GM23248 (cell line): ENCODE measurements around the gene AK2. TPM values are rescaled to one million over a fixed set of nuclear protein-coding genes. Genes with fewer than 3 reads are reported as not detected.

Source experiments
- DNase-seq: peaks from one replicate; pipeline ENCODE4 v3.0.0-alpha.2; 2015
- H2AFZ ChIP-seq: fragments of 200-600 bp; sonication (generic); 2 replicates; pipeline ENCODE4 v1.6.1; 2016; ENCODE audit warnings: antibody characterized with exemption
- H3F3A ChIP-seq: fragments of 200-600 bp; sonication (generic); 2 replicates; pipeline ENCODE4 v1.6.1; 2016; ENCODE audit warnings: mild to moderate bottlenecking, antibody characterized with exemption, mixed run types; ENCODE audit not compliant: insufficient read depth
- H3K27ac ChIP-seq: fragments of 200-600 bp; sonication (generic); 2 replicates; pipeline ENCODE4 v1.5.1; 2016; ENCODE audit warnings: mild to moderate bottlenecking
- H3K27me3 ChIP-seq: fragments of 200-600 bp; sonication (generic); replicated peaks from 2 replicates; pipeline ENCODE4 v1.6.1; 2016; ENCODE audit warnings: mild to moderate bottlenecking; ENCODE audit not compliant: insufficient read depth
- H3K36me3 ChIP-seq: fragments of 200-600 bp; sonication (generic); 2 replicates; pipeline ENCODE4 v1.6.1; 2016; ENCODE audit warnings: low read depth, mild to moderate bottlenecking
- H3K4me1 ChIP-seq: fragments of 200-600 bp; sonication (generic); 2 replicates; pipeline ENCODE4 v1.6.1; 2016; ENCODE audit warnings: mild to moderate bottlenecking; ENCODE audit not compliant: insufficient read depth
- H3K4me2 ChIP-seq: fragments of 200-600 bp; sonication (generic); one replicate; pipeline ENCODE4 v1.6.1; 2016; ENCODE audit warnings: mild to moderate bottlenecking; ENCODE audit not compliant: unreplicated experiment
- H3K4me3 ChIP-seq: fragments of 200-600 bp; sonication (generic); 2 replicates; pipeline ENCODE4 v1.5.1; 2016; ENCODE audit warnings: mild to moderate bottlenecking
- H3K79me2 ChIP-seq: fragments of 200-600 bp; sonication (generic); 2 replicates; pipeline ENCODE4 v1.6.1; 2016; ENCODE audit warnings: mild to moderate bottlenecking; ENCODE audit not compliant: insufficient read depth
- H3K9ac ChIP-seq: fragments of 200-600 bp; sonication (generic); 2 replicates; pipeline ENCODE4 v1.6.1; 2016; ENCODE audit warnings: mild to moderate bottlenecking
- H3K9me2 ChIP-seq: fragments of 200-600 bp; sonication (generic); 2 replicates; pipeline ENCODE4 v1.6.1; 2016; ENCODE audit warnings: mixed run types, mild to moderate bottlenecking, moderate library complexity; ENCODE audit not compliant: insufficient read depth
- H3K9me3 ChIP-seq: fragments of 200-600 bp; sonication (generic); one replicate; pipeline ENCODE4 v1.6.1; 2017; ENCODE audit warnings: low read depth
- H4K20me1 ChIP-seq: fragments of 200-600 bp; sonication (generic); 2 replicates; pipeline ENCODE4 v1.6.0; 2016; ENCODE audit not compliant: insufficient read depth
- EZH2 ChIP-seq: fragments of 200-600 bp; sonication (generic); IDR thresholded peaks from 2 replicates; pipeline ENCODE4 v1.6.1; 2018; ENCODE audit warnings: antibody characterized with exemption, mild to moderate bottlenecking; ENCODE audit not compliant: insufficient read depth, poor library complexity, severe bottlenecking
- EZH2phosphoT487 ChIP-seq: fragments of 200-600 bp; sonication (generic); IDR thresholded peaks from 2 replicates; pipeline ENCODE4 v1.6.1; 2018; ENCODE audit warnings: antibody characterized with exemption, moderate library complexity, mild to moderate bottlenecking, low read depth; ENCODE audit not compliant: insufficient read depth
- whole genome bisulfite sequencing, 2 experiments: methylation state at CpG; one replicate each; pipeline ENCODE4 v1.1.6; 2015 to 2017; ENCODE audit warnings: low lambda C conversion rate in 2 of 2, low coverage in 1 of 2; ENCODE audit errors: missing lambda C conversion rate in 2 of 2; 5-methylcytosine and 5-hydroxymethylcytosine counted together
- in situ Hi-C: fragments of 300-500 bp; cut with MboI; formaldehyde crosslinking; loops from 2 replicates; pipeline ENCODE4 v1.15.0; 2020
- polyA plus RNA-seq: library from polyadenylated mRNA; unstranded; fragments of >200 nt; fragmentation: Nextera tagmentation; extraction: Ambion mirVana; gene quantifications from 2 replicates; pipeline ENCODE4 v1.2.1, GENCODE V29; 2016
- total RNA-seq: library from RNA; depleted of rRNA; stranded (reverse); fragments of >200 nt; shearing (Covaris generic); gene quantifications from 2 replicates; pipeline ENCODE4 v1.2.3, GENCODE V29; 2014

Gene AK2
- total and polyA plus RNA-seq, 2 experiments from 2014 or later: 134 to 179 TPM

DNA sequence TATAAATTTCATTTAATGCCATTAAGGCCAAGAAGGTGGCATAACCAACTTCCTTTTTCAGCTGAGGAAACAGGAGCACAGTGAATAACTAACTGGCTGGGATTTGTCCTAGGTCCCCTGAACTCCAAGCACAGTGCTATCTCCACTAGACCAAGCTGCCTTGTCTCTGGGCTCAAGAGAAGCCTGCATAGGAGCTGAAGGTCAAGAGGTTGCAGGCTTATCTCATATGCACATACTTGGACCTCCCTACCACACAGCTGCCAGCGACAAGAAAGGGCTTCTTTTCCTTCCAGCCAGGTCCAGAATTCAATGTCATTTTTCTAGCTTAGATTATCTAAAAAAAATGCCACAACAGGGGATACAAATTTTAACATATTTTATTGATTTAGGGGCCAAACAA is 27.1 kb downstream of the AK2 start:
- Histone ChIP-seq H3K4me2 (no peak overlapping the region), H3K27ac (no peak overlapping the region), H3K9ac (no peak overlapping the region), H3F3A (peaks cover 30% of the 10 kb centered on the region), H3K36me3 (peaks cover 23% of the 10 kb centered on the region; the same call in 1 of the 2 replicates), H3K4me1 (peaks cover 23% of the 10 kb centered on the region), H3K9me3 (no peaks in the 10 kb centered on the region), H3K9me2 (no peaks in the 10 kb centered on the region), H2AFZ (no peak overlapping the region), H3K4me3 (no peak overlapping the region), H3K27me3 (no peaks in the 10 kb centered on the region), H4K20me1 (no peaks in the 10 kb centered on the region), H3K79me2 (no peaks in the 10 kb centered on the region)
- in situ Hi-C loops: loop anchor here (5.0 kb wide), 1 partner anchor 72 kb away; no protein-coding TSS in a partner anchor
- TF ChIP-seq EZH2phosphoT487 (no peak), EZH2 (no peak)
- 58 to 64% methylated on average over 1 of the region's 1 CpG for WGBS, 2 experiments
- DNase-seq: no peak

DNA sequence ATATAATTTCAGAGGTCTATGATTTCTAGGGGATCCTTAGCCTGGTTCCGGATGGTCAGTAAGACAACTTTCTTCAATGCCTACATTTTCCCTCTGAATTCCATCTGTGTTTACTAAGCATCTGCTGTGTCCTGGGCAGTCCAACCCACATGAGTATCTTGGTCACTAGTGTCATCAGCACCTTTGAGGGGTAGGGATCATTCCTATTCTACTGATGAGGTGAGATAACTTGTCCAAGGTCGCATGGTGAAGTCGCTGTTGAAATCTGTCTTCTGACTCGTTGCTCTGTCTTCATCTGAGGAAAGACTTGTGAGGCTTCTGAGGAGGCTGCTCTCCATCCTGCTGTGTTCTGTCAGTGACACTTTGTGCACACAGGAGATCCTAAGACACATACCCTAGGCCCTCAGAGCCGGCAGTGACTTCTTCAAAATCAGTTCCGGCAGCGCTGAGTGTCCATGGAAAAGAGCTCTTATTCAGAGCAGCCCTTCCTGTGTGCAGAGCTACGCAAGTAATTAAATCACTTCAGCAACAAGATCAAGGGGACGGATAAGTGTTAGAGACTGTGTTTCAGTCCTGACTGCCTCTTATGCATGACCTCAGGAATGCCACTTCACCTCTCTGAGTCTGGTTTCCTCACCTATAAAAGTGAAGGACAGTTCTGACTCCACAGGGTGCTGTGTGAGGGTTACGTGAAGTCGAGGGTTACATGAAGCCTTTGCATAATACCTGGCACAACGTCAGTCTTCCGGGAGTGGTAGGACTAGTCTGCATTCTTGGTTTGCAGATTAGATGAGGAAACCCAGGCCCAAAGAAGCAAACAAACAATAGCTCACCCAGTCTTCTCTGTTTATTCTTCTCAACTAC is 28.4 kb downstream of the AK2 start:
- Histone ChIP-seq H3F3A (peaks cover 30% of the 10 kb centered on the region), H3K79me2 (no peaks in the 10 kb centered on the region), H4K20me1 (no peaks in the 10 kb centered on the region), H3K9me3 (no peaks in the 10 kb centered on the region), H3K27me3 (no peaks in the 10 kb centered on the region), H2AFZ (no peak overlapping the region), H3K4me1 (peaks cover 29% of the 10 kb centered on the region), H3K9me2 (no peaks in the 10 kb centered on the region), H3K4me2 (no peak overlapping the region), H3K4me3 (no peak overlapping the region), H3K36me3 (peaks cover 13% of the 10 kb centered on the region; the same call in 1 of the 2 replicates), H3K27ac (no peak overlapping the region), H3K9ac (no peak overlapping the region)
- no peak for TF ChIP-seq EZH2
- no peak for TF ChIP-seq EZH2phosphoT487
- DNase-seq: peak; percentile 24
- in situ Hi-C loops: loop anchor here (5.0 kb wide), 1 partner anchor 71 kb away; no protein-coding TSS in a partner anchor
- WGBS, 2 experiments: 76 to 78% methylated on average over 13 of the region's 13 CpGs

DNA sequence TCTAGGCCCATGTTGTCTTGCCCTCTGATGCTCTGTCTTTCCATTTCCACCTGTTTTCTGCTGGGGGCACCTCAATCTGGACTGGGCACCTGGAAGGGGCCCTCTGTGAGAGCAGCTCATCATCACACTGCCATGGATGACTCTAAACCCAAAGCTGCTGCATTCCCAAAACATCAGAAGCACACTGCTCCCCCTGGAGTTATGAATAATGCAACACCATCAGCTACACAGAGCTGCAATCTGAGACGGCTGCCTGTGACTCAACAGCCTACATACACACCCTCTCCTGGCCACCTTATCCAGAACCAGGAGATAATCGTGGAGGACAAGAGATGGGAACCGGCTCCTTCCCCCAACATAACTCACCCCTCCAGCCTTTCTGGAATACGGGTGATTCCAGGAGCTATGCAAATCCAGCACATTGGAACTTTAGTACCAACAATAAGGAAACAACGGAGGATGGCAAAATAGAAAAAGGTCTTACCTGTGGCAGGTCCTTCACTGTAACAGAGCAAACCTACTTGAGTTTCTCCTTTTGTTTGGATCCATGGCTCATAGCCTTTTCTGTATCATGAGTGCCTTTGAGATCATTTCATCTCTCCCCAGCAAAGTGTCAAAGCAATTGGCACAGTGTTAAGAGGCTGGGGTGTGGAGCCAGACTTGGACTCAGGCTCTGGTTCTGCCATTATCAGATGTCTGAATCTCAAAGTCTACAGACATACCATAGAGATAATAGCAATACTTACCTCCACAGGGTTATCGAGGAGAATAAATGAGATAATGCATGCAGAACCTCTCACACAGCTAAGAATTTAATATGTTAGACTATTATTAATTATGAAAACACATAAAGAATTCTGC is 29.3 kb downstream of the AK2 start:
- in situ Hi-C loops: loop anchor here (5.0 kb wide), 1 partner anchor 70 kb away; no protein-coding TSS in a partner anchor
- WGBS, 2 experiments: 35 to 40% methylated on average over 6 of the region's 6 CpGs

DNA sequence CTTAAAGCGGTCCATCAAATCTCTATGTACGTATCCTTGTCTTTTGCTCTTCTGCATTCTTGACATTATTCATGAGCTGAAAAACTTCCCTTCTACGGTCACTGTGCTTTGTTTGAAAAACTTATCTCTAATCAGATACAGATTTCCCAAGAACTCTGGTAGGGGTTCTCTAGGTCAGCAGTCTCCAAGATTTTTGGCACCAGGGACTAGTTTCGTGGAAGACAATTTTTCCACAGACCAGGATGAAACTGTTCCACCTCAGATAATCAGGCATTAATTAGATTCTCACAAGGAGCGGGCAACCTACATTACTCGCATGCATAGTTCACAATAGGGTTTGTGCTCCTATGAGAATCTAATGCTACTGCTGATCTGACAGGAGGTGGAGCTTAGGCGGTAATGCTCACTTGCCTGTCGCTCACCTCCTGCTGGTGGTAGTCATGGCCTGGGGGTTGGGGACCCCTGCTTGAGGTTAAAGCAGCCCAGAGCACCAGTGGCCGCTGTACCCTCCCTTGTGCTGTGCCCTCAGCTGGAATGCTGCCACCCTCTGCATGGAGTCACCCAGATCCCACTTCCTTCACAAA is 30.8 kb downstream of the AK2 start:
- 79 to 80% methylated on average over 9 of the region's 9 CpGs for WGBS, 2 experiments
- Histone ChIP-seq H3K9me2 (no peaks in the 10 kb centered on the region), H3K4me2 (no peak overlapping the region), H2AFZ (no peak overlapping the region), H3K9me3 (no peaks in the 10 kb centered on the region), H3K27me3 (no peaks in the 10 kb centered on the region), H4K20me1 (no peaks in the 10 kb centered on the region), H3K4me1 (peaks cover 27% of the 10 kb centered on the region), H3K4me3 (no peak overlapping the region), H3F3A (peaks cover 29% of the 10 kb centered on the region), H3K9ac (no peak overlapping the region), H3K27ac (no peak overlapping the region), H3K36me3 (no peaks in the 10 kb centered on the region; the same call in 1 of the 2 replicates), H3K79me2 (no peaks in the 10 kb centered on the region)
- DNase-seq: no peak
- TF ChIP-seq EZH2phosphoT487 (no peak), EZH2 (no peak)
- in situ Hi-C loops: loop anchor here (5.0 kb wide), 1 partner anchor 69 kb away; no protein-coding TSS in a partner anchor

More for the DNA sequence above, 29.3 kb downstream of the AK2 start:
- peaks cover 32% of the 10 kb centered on the region for H3K4me1 ChIP-seq
- H3F3A ChIP-seq: peaks cover 30% of the 10 kb centered on the region
- H3K9me2 ChIP-seq: no peaks in the 10 kb centered on the region
- H3K27ac ChIP-seq: no peak overlapping the region
- DNase-seq: peak; percentile 96
- no peak overlapping the region for H2AFZ ChIP-seq
- H3K4me3 ChIP-seq: no peak overlapping the region
- peaks cover 7% of the 10 kb centered on the region; the same call in 1 of the 2 replicates for H3K36me3 ChIP-seq
- H3K4me2 ChIP-seq: peak overlapping the region; percentile 30
- TF ChIP-seq EZH2 (no peak), EZH2phosphoT487 (no peak)
- H4K20me1 ChIP-seq: no peaks in the 10 kb centered on the region
- H3K9ac ChIP-seq: no peak overlapping the region
- no peaks in the 10 kb centered on the region for H3K27me3 ChIP-seq
- H3K9me3 ChIP-seq: no peaks in the 10 kb centered on the region
- H3K79me2 ChIP-seq: no peaks in the 10 kb centered on the region
